Measurements from ENCODE around the gene KCNG2.

Gene KCNG2

DNA sequence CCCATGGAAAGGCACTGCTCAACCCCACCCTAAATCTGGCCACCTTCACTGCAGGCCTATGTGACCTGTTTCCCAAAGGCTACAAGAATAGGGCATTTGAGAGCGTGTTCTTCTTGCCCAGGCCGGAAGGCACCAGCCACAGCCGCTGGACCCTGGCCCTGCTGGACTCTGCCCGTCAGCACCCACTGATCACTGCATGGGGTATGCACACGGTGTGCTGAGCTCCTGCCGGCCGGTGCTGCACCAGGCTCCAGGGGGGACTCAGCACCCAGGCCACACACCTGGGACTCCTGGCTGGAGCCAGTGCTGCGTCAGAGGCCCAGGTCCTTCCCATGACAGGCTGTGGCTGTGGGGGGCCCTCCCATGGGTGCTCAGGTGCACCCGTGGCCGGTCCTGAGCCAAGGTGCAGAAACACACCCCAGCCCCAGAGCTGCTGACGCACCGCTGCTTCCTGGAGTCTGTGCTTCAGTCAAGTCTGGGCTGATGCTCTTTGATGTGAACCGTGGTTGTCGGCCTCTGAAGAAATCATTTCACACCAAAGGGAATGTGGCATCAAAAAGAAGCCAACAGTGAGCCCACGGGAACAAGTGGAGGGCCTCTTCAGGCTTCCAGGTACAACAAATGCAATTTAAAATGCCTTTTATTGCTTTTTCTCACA, 6.5 kb downstream of the KCNG2 start:
- no peak overlapping the region for H3K4me2 ChIP-seq (ENCODE audit: low read length)
- no peak overlapping the region for H3K4ac ChIP-seq (ENCODE audit: low read depth, low read length)
- no peaks in the 10 kb centered on the region for H3K4me1 ChIP-seq (ENCODE audit: control insufficient read depth in 1 of 2, insufficient read depth in 2 of 2, low read length in 2 of 2)
- H2BK12ac ChIP-seq (ENCODE audit: low read length), result no peak overlapping the region
- peaks cover 14% of the 10 kb centered on the region for H3K27me3 ChIP-seq (ENCODE audit: insufficient read depth, low read length)
- H3K79me1 ChIP-seq (ENCODE audit: low read length), result no peaks in the 10 kb centered on the region
- DNase-seq, result no peak
- H3K36me3 ChIP-seq (ENCODE audit: control insufficient read depth in 1 of 2, insufficient read depth in 2 of 2, low read length in 2 of 2), result no peaks in the 10 kb centered on the region
- no CpG with 5 or more reads among the region's 15 CpGs for WGBS (ENCODE audit: extremely low coverage, insufficient coverage, insufficient read length)
- no peak overlapping the region for H4K8ac ChIP-seq (ENCODE audit: low read depth, low read length)
- H3K27ac ChIP-seq (ENCODE audit: low read depth, low read length), result no peak overlapping the region
- H2BK5ac ChIP-seq (ENCODE audit: low read depth, low read length, poor library complexity), result no peak overlapping the region
- H3K14ac ChIP-seq (ENCODE audit: low read length), result no peak overlapping the region
- no peak overlapping the region for H3K23ac ChIP-seq (ENCODE audit: low read length)
- H3K79me2 ChIP-seq (ENCODE audit: control insufficient read depth, insufficient read depth, low read length, poor library complexity), result no peaks in the 10 kb centered on the region
- no peak overlapping the region for H2AFZ ChIP-seq (ENCODE audit: insufficient read depth, low read length, poor library complexity)
- H4K91ac ChIP-seq (ENCODE audit: low read depth, low read length), result no peak overlapping the region
- no peak overlapping the region for H4K12ac ChIP-seq (ENCODE audit: low read depth, low read length)
- no peak overlapping the region for H2BK120ac ChIP-seq (ENCODE audit: insufficient read depth, low read length, poor library complexity)
- no peak overlapping the region for H2AK5ac ChIP-seq (ENCODE audit: low read length)
- H3K9ac ChIP-seq (ENCODE audit: low read length), result no peak overlapping the region
- H3K9me3 ChIP-seq (ENCODE audit: insufficient read depth, low read depth, low read length), result peaks cover 2% of the 10 kb centered on the region
- H3K18ac ChIP-seq (ENCODE audit: low read length), result no peak overlapping the region
- H3K4me3 ChIP-seq (ENCODE audit: low read depth, low read length), result peak overlapping the region; percentile 44

- no peak overlapping the region for H4K12ac ChIP-seq (ENCODE audit: low read depth, low read length)
- H2BK12ac ChIP-seq (ENCODE audit: low read length), result no peak overlapping the region
- peaks cover 2% of the 10 kb centered on the region for H3K9me3 ChIP-seq (ENCODE audit: insufficient read depth, low read depth, low read length)
- H2AK5ac ChIP-seq (ENCODE audit: low read length), result no peak overlapping the region
- H3K23ac ChIP-seq (ENCODE audit: low read length), result no peak overlapping the region
- H2BK5ac ChIP-seq (ENCODE audit: low read depth, low read length, poor library complexity), result no peak overlapping the region
- no peaks in the 10 kb centered on the region for H3K36me3 ChIP-seq (ENCODE audit: control insufficient read depth in 1 of 2, insufficient read depth in 2 of 2, low read length in 2 of 2)
- no peak overlapping the region for H3K9ac ChIP-seq (ENCODE audit: low read length)
- H3K18ac ChIP-seq (ENCODE audit: low read length), result no peak overlapping the region
- no peak overlapping the region for H2AFZ ChIP-seq (ENCODE audit: insufficient read depth, low read length, poor library complexity)
- no peak overlapping the region for H3K4me3 ChIP-seq (ENCODE audit: low read depth, low read length)
- no peaks in the 10 kb centered on the region for H3K4me1 ChIP-seq (ENCODE audit: control insufficient read depth in 1 of 2, insufficient read depth in 2 of 2, low read length in 2 of 2)
- H3K27me3 ChIP-seq (ENCODE audit: insufficient read depth, low read length), result peaks cover 3% of the 10 kb centered on the region
- WGBS (ENCODE audit: extremely low coverage, insufficient coverage, insufficient read length), result no CpG with 5 or more reads among the region's 18 CpGs
- H3K79me2 ChIP-seq (ENCODE audit: control insufficient read depth, insufficient read depth, low read length, poor library complexity), result no peaks in the 10 kb centered on the region
- no peak overlapping the region for H3K27ac ChIP-seq (ENCODE audit: low read depth, low read length)
- no peak overlapping the region for H4K8ac ChIP-seq (ENCODE audit: low read depth, low read length)
- H2BK120ac ChIP-seq (ENCODE audit: insufficient read depth, low read length, poor library complexity), result no peak overlapping the region
- H4K91ac ChIP-seq (ENCODE audit: low read depth, low read length), result no peak overlapping the region
- H3K79me1 ChIP-seq (ENCODE audit: low read length), result no peaks in the 10 kb centered on the region
- no peak overlapping the region for H3K4me2 ChIP-seq (ENCODE audit: low read length)
- DNase-seq, result no peak
- no peak overlapping the region for H3K14ac ChIP-seq (ENCODE audit: low read length)
- no peak overlapping the region for H3K4ac ChIP-seq (ENCODE audit: low read depth, low read length)
These were observed 7.6 kb downstream of the KCNG2 start for GRCh38 chr18:79805211-79805887.

DNA sequence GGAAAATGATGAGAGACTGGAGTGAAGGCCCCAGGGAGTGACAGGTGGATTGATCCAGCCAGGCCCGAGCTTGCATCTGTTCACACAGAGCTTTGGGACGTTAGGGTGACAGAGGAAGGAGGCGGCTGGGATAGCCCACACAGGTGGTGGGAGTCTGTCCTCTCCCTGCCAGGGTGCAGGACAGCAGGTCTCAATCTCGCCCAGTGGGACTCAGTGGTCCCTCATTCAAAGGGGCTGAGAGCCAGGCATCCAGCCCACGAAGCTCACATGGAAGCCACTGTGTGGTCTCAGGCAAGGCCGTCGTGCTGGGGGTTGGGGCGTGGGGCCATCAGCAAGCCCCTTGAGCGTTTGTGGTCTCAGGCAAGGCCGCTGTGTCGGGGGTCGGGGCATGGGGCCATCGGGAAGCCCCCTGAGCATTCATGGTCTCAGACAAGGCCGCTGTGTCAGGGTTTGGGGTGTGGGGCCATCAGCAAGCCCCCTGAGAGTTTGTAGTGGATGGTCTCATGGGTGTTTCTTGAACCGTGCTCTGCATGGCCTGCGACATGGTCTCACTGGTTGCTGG, 8.3 kb downstream of the KCNG2 start:
- Histone ChIP-seq H2BK5ac (ENCODE audit: low read depth, low read length, poor library complexity) (no peak overlapping the region), H3K4ac (ENCODE audit: low read depth, low read length) (no peak overlapping the region), H4K91ac (ENCODE audit: low read depth, low read length) (no peak overlapping the region), H3K79me1 (ENCODE audit: low read length) (no peaks in the 10 kb centered on the region), H3K27ac (ENCODE audit: low read depth, low read length) (no peak overlapping the region), H3K27me3 (ENCODE audit: insufficient read depth, low read length) (no peaks in the 10 kb centered on the region), H3K9me3 (ENCODE audit: insufficient read depth, low read depth, low read length) (peaks cover 2% of the 10 kb centered on the region), H2AFZ (ENCODE audit: insufficient read depth, low read length, poor library complexity) (no peak overlapping the region), H3K4me1 (ENCODE audit: control insufficient read depth in 1 of 2, insufficient read depth in 2 of 2, low read length in 2 of 2) (no peaks in the 10 kb centered on the region), H2BK120ac (ENCODE audit: insufficient read depth, low read length, poor library complexity) (no peak overlapping the region), H3K36me3 (ENCODE audit: control insufficient read depth in 1 of 2, insufficient read depth in 2 of 2, low read length in 2 of 2) (no peaks in the 10 kb centered on the region), H3K4me2 (ENCODE audit: low read length) (no peak overlapping the region), H3K23ac (ENCODE audit: low read length) (no peak overlapping the region), H3K79me2 (ENCODE audit: control insufficient read depth, insufficient read depth, low read length, poor library complexity) (no peaks in the 10 kb centered on the region), H3K4me3 (ENCODE audit: low read depth, low read length) (no peak overlapping the region), H4K8ac (ENCODE audit: low read depth, low read length) (no peak overlapping the region), H3K18ac (ENCODE audit: low read length) (no peak overlapping the region), H3K9ac (ENCODE audit: low read length) (no peak overlapping the region), H3K14ac (ENCODE audit: low read length) (no peak overlapping the region), H2AK5ac (ENCODE audit: low read length) (no peak overlapping the region), H4K12ac (ENCODE audit: low read depth, low read length) (no peak overlapping the region), H2BK12ac (ENCODE audit: low read length) (no peak overlapping the region)
- no CpG with 5 or more reads among the region's 16 CpGs for WGBS (ENCODE audit: extremely low coverage, insufficient coverage, insufficient read length)
- no peak for DNase-seq

- Histone ChIP-seq H3K4ac (ENCODE audit: low read depth, low read length) (no peak overlapping the region), H3K36me3 (ENCODE audit: control insufficient read depth in 1 of 2, insufficient read depth in 2 of 2, low read length in 2 of 2) (no peaks in the 10 kb centered on the region), H4K8ac (ENCODE audit: low read depth, low read length) (no peak overlapping the region), H2BK5ac (ENCODE audit: low read depth, low read length, poor library complexity) (no peak overlapping the region), H2AFZ (ENCODE audit: insufficient read depth, low read length, poor library complexity) (no peak overlapping the region), H2BK12ac (ENCODE audit: low read length) (no peak overlapping the region), H3K79me2 (ENCODE audit: control insufficient read depth, insufficient read depth, low read length, poor library complexity) (no peaks in the 10 kb centered on the region), H3K9me3 (ENCODE audit: insufficient read depth, low read depth, low read length) (peaks cover 2% of the 10 kb centered on the region), H3K27me3 (ENCODE audit: insufficient read depth, low read length) (no peaks in the 10 kb centered on the region), H3K27ac (ENCODE audit: low read depth, low read length) (no peak overlapping the region), H4K91ac (ENCODE audit: low read depth, low read length) (no peak overlapping the region), H3K18ac (ENCODE audit: low read length) (no peak overlapping the region), H4K12ac (ENCODE audit: low read depth, low read length) (no peak overlapping the region), H3K4me2 (ENCODE audit: low read length) (no peak overlapping the region), H3K4me3 (ENCODE audit: low read depth, low read length) (no peak overlapping the region), H3K14ac (ENCODE audit: low read length) (no peak overlapping the region), H3K9ac (ENCODE audit: low read length) (no peak overlapping the region), H3K4me1 (ENCODE audit: control insufficient read depth in 1 of 2, insufficient read depth in 2 of 2, low read length in 2 of 2) (no peaks in the 10 kb centered on the region), H3K79me1 (ENCODE audit: low read length) (no peaks in the 10 kb centered on the region), H2AK5ac (ENCODE audit: low read length) (no peak overlapping the region), H2BK120ac (ENCODE audit: insufficient read depth, low read length, poor library complexity) (no peak overlapping the region), H3K23ac (ENCODE audit: low read length) (no peak overlapping the region)
- no peak for DNase-seq
- WGBS (ENCODE audit: extremely low coverage, insufficient coverage, insufficient read length), result no CpG with 5 or more reads among the region's 43 CpGs
These were observed 9.5 kb downstream of the KCNG2 start for GRCh38 chr18:79806976-79807841.

Data from trophoblast cell (in vitro differentiated cells and primary cell).